ENCODE results near the gene SCAANT1. TPM values are rescaled to one million over a fixed set of nuclear protein-coding genes. Genes with fewer than 3 reads are reported as not detected.

The SCAANT1 gene
- total RNA-seq, 1 experiment from 2014 or later = not detected

- no peak overlapping the region for H2AFZ ChIP-seq (ENCODE audit: low read length)
These were observed 795 bp upstream of the SCAANT1 start for GRCh38 chr3:63912768-63913588.

More at GRCh38 chr3:63912768-63913588, 795 bp upstream of the SCAANT1 start:
- peaks cover 10% of the 10 kb centered on the region for H3K23me2 ChIP-seq (ENCODE audit: insufficient read length, low read depth, low read length, poor library complexity, severe bottlenecking)
- no peaks in the 10 kb centered on the region for H3K79me2 ChIP-seq (ENCODE audit: insufficient read depth, low read length)
- peak; percentile 56 for DNase-seq
- peak overlapping the region; percentile 81 to 93 for H3K4me3 Mint-ChIP-seq
- H3T11ph ChIP-seq (ENCODE audit: low read length) = no peak overlapping the region
- H4K5ac ChIP-seq (ENCODE audit: insufficient read length, low read depth, low read length) = no peak overlapping the region
- no peaks in the 10 kb centered on the region for H3K27me3 ChIP-seq (ENCODE audit: insufficient read depth, low read length)
- no peak overlapping the region for H2BK20ac ChIP-seq (ENCODE audit: low read depth, low read length, poor library complexity, severe bottlenecking)
- H2BK5ac ChIP-seq (ENCODE audit: insufficient read length, low read length) = no peak overlapping the region
- H3K4me1 Mint-ChIP-seq = peaks cover 21 to 25% of the 10 kb centered on the region in 2 experiments
- no peak overlapping the region for H2BK15ac ChIP-seq (ENCODE audit: low read depth, low read length)
- no peak for TF ChIP-seq CTCF (conservative IDR thresholded peaks at IDR 0.05)
- H3K23ac ChIP-seq (ENCODE audit: insufficient read length, low read depth, low read length) = no peak overlapping the region
- H3K14ac ChIP-seq (ENCODE audit: insufficient read depth, low read length) = no peak overlapping the region; the same call in 1 of the 2 replicates
- H3K27me3 Mint-ChIP-seq (ENCODE audit: low read depth) = no peaks in the 10 kb centered on the region; the same call in none of the 2 replicates
- H3K79me1 ChIP-seq (ENCODE audit: insufficient read depth, low read depth, low read length, poor library complexity, severe bottlenecking) = no peaks in the 10 kb centered on the region
- H4K8ac ChIP-seq (replicated peaks; ENCODE audit: insufficient read length, low read depth, low read length) = no peak overlapping the region
- no peak overlapping the region for H2BK12ac ChIP-seq (ENCODE audit: insufficient read length, low read depth, low read length)
- H3K18ac ChIP-seq (ENCODE audit: insufficient read length, low read depth, low read length) = no peak overlapping the region
- H4K20me1 ChIP-seq (ENCODE audit: control insufficient read depth, insufficient read depth, insufficient read length) = no peaks in the 10 kb centered on the region
- H3K9ac ChIP-seq (ENCODE audit: extremely low read depth, insufficient read length, low read length) = peak overlapping the region; percentile 70
- H3K4ac ChIP-seq (ENCODE audit: low read depth, low read length) = no peak overlapping the region
- no peak overlapping the region for H2BK120ac ChIP-seq (ENCODE audit: low read depth, low read length, poor library complexity, severe bottlenecking)
- H3K9me3 Mint-ChIP-seq = no peaks in the 10 kb centered on the region
- H3K56ac ChIP-seq (ENCODE audit: insufficient read length, low read depth, low read length) = no peak overlapping the region
- no peak overlapping the region for H3K27ac ChIP-seq (ENCODE audit: insufficient read length, low read depth, low read length)
- H3K27ac Mint-ChIP-seq = peak overlapping the region; percentile 17 to 87 (median 63); a peak in 3 of 7 replicates
- peak overlapping the region; percentile 95 for H3K4me2 ChIP-seq (ENCODE audit: insufficient read depth, insufficient read length, low read length)
- no peak overlapping the region for H4K91ac ChIP-seq (ENCODE audit: insufficient read length, low read depth, low read length)
- H3K9me3 ChIP-seq (ENCODE audit: control insufficient read depth, low read depth, low read length) = no peaks in the 10 kb centered on the region
- peaks cover 10 to 31% (median 30%) of the 10 kb centered on the region in 3 experiments for H3K36me3 Mint-ChIP-seq (ENCODE audit: insufficient read depth in 1 of 3, low read depth in 3 of 3)
- no peaks in the 10 kb centered on the region for H3K4me1 ChIP-seq (ENCODE audit: insufficient read depth, low read length)
- H2AK5ac ChIP-seq (ENCODE audit: insufficient read length, low read length) = no peak overlapping the region
- no CpG with 5 or more reads among the region's 46 CpGs for WGBS (ENCODE audit: extremely low coverage, insufficient read length, low lambda C conversion rate)

Data from H9 (cell line).